H9 (cell line): ENCODE measurements around the gene ALCAM. TPM values are rescaled to one million over a fixed set of nuclear protein-coding genes. Genes with fewer than 3 reads are reported as not detected.

Experiments used
- DNase-seq: peaks from one replicate; pipeline ENCODE4 v3.0.0-alpha.2; 2017
- H2AFZ ChIP-seq: one replicate; pipeline ENCODE4 v1.6.1; 2013; ENCODE audit warnings: mild to moderate bottlenecking, low read length, control low read depth, moderate library complexity
- H2AK5ac ChIP-seq: 2 replicates; pipeline ENCODE4 v1.6.1; 2013; ENCODE audit warnings: low read length, control low read depth, mixed read lengths; ENCODE audit not compliant: insufficient read length
- H2BK120ac ChIP-seq: one replicate; pipeline ENCODE4 v1.6.1; 2013; ENCODE audit warnings: low read depth, mild to moderate bottlenecking, low read length, control low read depth, inconsistent platforms; ENCODE audit not compliant: poor library complexity, severe bottlenecking
- H2BK12ac ChIP-seq: 2 replicates; pipeline ENCODE4 v1.6.1; 2013; ENCODE audit warnings: low read length, control low read depth, mixed read lengths, low read depth; ENCODE audit not compliant: insufficient read length
- H2BK15ac ChIP-seq: 2 replicates; pipeline ENCODE4 v1.6.1; 2013; ENCODE audit warnings: low read depth, low read length, control low read depth
- H2BK20ac ChIP-seq: one replicate; pipeline ENCODE4 v1.6.1; 2013; ENCODE audit warnings: low read depth, mild to moderate bottlenecking, low read length, control low read depth, inconsistent platforms; ENCODE audit not compliant: poor library complexity, severe bottlenecking
- H2BK5ac ChIP-seq: 2 replicates; pipeline ENCODE4 v1.6.1; 2013; ENCODE audit warnings: low read length, control low read depth, mixed read lengths; ENCODE audit not compliant: insufficient read length
- H3K14ac ChIP-seq: 2 replicates; pipeline ENCODE4 v1.6.1; 2013; ENCODE audit warnings: low read length, control low read depth; ENCODE audit not compliant: insufficient read depth
- H3K18ac ChIP-seq: 2 replicates; pipeline ENCODE4 v1.6.1; 2013; ENCODE audit warnings: low read depth, mild to moderate bottlenecking, mixed read lengths, low read length, control low read depth; ENCODE audit not compliant: insufficient read length
- H3K23ac ChIP-seq: 2 replicates; pipeline ENCODE4 v1.6.1; 2013; ENCODE audit warnings: low read length, control low read depth, mixed read lengths, low read depth; ENCODE audit not compliant: insufficient read length
- H3K23me2 ChIP-seq: 2 replicates; pipeline ENCODE4 v1.6.1; 2013; ENCODE audit warnings: low read depth, mild to moderate bottlenecking, mixed read lengths, low read length, control low read depth; ENCODE audit not compliant: insufficient read length, poor library complexity, severe bottlenecking
- H3K27ac ChIP-seq: 2 replicates; pipeline ENCODE4 v1.5.1; 2013; ENCODE audit warnings: low read length, control low read depth, mixed read lengths, low read depth; ENCODE audit not compliant: insufficient read length
- H3K27me3 ChIP-seq: 2 replicates; pipeline ENCODE4 v1.6.1; 2013; ENCODE audit warnings: low read length, control low read depth, inconsistent platforms; ENCODE audit not compliant: insufficient read depth
- H3K4ac ChIP-seq: 2 replicates; pipeline ENCODE4 v1.6.1; 2013; ENCODE audit warnings: low read depth, mild to moderate bottlenecking, control low read depth, inconsistent platforms, low read length, moderate library complexity
- H3K4me1 ChIP-seq: 2 replicates; pipeline ENCODE4 v1.6.1; 2013; ENCODE audit warnings: low read length, control low read depth, inconsistent platforms; ENCODE audit not compliant: insufficient read depth
- H3K4me2 ChIP-seq: 2 replicates; pipeline ENCODE4 v1.6.1; 2013; ENCODE audit warnings: low read length, control low read depth, mixed read lengths; ENCODE audit not compliant: insufficient read length, insufficient read depth
- H3K56ac ChIP-seq: 2 replicates; pipeline ENCODE4 v1.6.1; 2013; ENCODE audit warnings: low read depth, mild to moderate bottlenecking, mixed read lengths, low read length, control low read depth; ENCODE audit not compliant: insufficient read length
- H3K79me1 ChIP-seq: 2 replicates; pipeline ENCODE4 v1.6.1; 2013; ENCODE audit warnings: low read depth, mild to moderate bottlenecking, moderate library complexity, low read length, control low read depth, inconsistent platforms; ENCODE audit not compliant: insufficient read depth, poor library complexity, severe bottlenecking
- H3K79me2 ChIP-seq: 2 replicates; pipeline ENCODE4 v1.6.1; 2013; ENCODE audit warnings: low read length, control low read depth, inconsistent platforms; ENCODE audit not compliant: insufficient read depth
- H3K9ac ChIP-seq: 2 replicates; pipeline ENCODE4 v1.6.1; 2013; ENCODE audit warnings: low read length, control low read depth, mixed read lengths; ENCODE audit not compliant: insufficient read length; ENCODE audit errors: extremely low read depth
- H3K9me3 ChIP-seq: one replicate; pipeline ENCODE4 v1.6.1; 2013; ENCODE audit warnings: low read depth, low read length, inconsistent platforms; ENCODE audit not compliant: control insufficient read depth
- H3T11ph ChIP-seq: one replicate; pipeline ENCODE4 v1.6.1; 2013; ENCODE audit warnings: mild to moderate bottlenecking, low read length, control low read depth, inconsistent platforms
- H4K20me1 ChIP-seq: one replicate; pipeline ENCODE4 v1.6.1; 2013; ENCODE audit not compliant: control insufficient read depth, insufficient read length, insufficient read depth
- H4K5ac ChIP-seq: 2 replicates; pipeline ENCODE4 v1.6.1; 2013; ENCODE audit warnings: low read depth, mild to moderate bottlenecking, mixed read lengths, low read length, control low read depth; ENCODE audit not compliant: insufficient read length
- H4K8ac ChIP-seq: replicated peaks from 2 replicates; pipeline ENCODE4 v1.6.1; 2013; ENCODE audit warnings: low read length, control low read depth, mixed read lengths, low read depth; ENCODE audit not compliant: insufficient read length
- H4K91ac ChIP-seq: 2 replicates; pipeline ENCODE4 v1.6.1; 2013; ENCODE audit warnings: low read depth, mild to moderate bottlenecking, moderate library complexity, mixed read lengths, low read length, control low read depth; ENCODE audit not compliant: insufficient read length
- H3K27ac Mint-ChIP-seq, 3 experiments: 2 replicates in 2 of 3; 3 replicates in 1 of 3; pipeline ENCODE4 v1.8.0; 2020 to 2021; ENCODE audit warnings: mixed read lengths in 3 of 3, mild to moderate bottlenecking in 1 of 3, moderate library complexity in 1 of 3
- H3K27me3 Mint-ChIP-seq: 2 replicates; pipeline ENCODE4 v1.8.0; 2021; ENCODE audit warnings: low read depth, mild to moderate bottlenecking, moderate library complexity, mixed read lengths
- H3K36me3 Mint-ChIP-seq, 3 experiments: 2 replicates in 2 of 3; 3 replicates in 1 of 3; pipeline ENCODE4 v1.8.0; 2020 to 2021; ENCODE audit warnings: low read depth in 3 of 3, mixed read lengths in 3 of 3; ENCODE audit not compliant: insufficient read depth in 1 of 3
- H3K4me1 Mint-ChIP-seq, 2 experiments: 2 replicates each; pipeline ENCODE4 v1.8.0; 2020; ENCODE audit warnings: mixed read lengths in 2 of 2
- H3K4me3 Mint-ChIP-seq, 2 experiments: 2 replicates in 1 of 2; 3 replicates in 1 of 2; pipeline ENCODE4 v1.8.0; 2020 to 2021; ENCODE audit warnings: mild to moderate bottlenecking in 2 of 2, mixed read lengths in 2 of 2, moderate library complexity in 1 of 2
- H3K9me3 Mint-ChIP-seq, 2 experiments: 2 replicates in 1 of 2; 3 replicates in 1 of 2; pipeline ENCODE4 v1.8.0; 2020; ENCODE audit warnings: mild to moderate bottlenecking in 2 of 2, mixed read lengths in 2 of 2, moderate library complexity in 1 of 2
- CTCF ChIP-seq: fragments of 200-600 bp; sonication (generic); conservative IDR thresholded peaks from 3 replicates; pipeline ENCODE4 v1.8.0; 2021; ENCODE audit warnings: antibody characterized with exemption, mild to moderate bottlenecking
- WGBS: extraction: QIAGEN DNeasy Blood & Tissue Kit; methylation state at CpG from one replicate; pipeline ENCODE4 v1.1.7; 2013; ENCODE audit warnings: missing lambda C conversion rate, low lambda C conversion rate, mixed read lengths; ENCODE audit not compliant: insufficient read length; ENCODE audit errors: extremely low coverage; 5-methylcytosine and 5-hydroxymethylcytosine counted together
- total RNA-seq: library from RNA; stranded (reverse); gene quantifications from 2 replicates; pipeline ENCODE4 v1.2.1, GENCODE V29; 2021

ALCAM gene
- total RNA-seq, 1 experiment from 2014 or later, result 43.7 TPM

- Histone ChIP-seq H4K20me1 (no peaks in the 10 kb centered on the region), H2BK5ac (no peak overlapping the region), H3K18ac (no peak overlapping the region), H2AFZ (no peak overlapping the region), H2AK5ac (no peak overlapping the region), H2BK120ac (no peak overlapping the region), H3K79me1 (no peaks in the 10 kb centered on the region), H3K56ac (no peak overlapping the region), H3T11ph (no peak overlapping the region), H3K4ac (no peak overlapping the region), H3K23me2 (no peaks in the 10 kb centered on the region), H3K9ac (no peak overlapping the region), H4K91ac (no peak overlapping the region), H2BK12ac (no peak overlapping the region), H3K27ac (no peak overlapping the region), H2BK15ac (no peak overlapping the region), H3K14ac (no peak overlapping the region), H2BK20ac (no peak overlapping the region), H4K5ac (no peak overlapping the region), H3K4me2 (no peak overlapping the region), H3K9me3 (no peaks in the 10 kb centered on the region), H3K4me1 (no peaks in the 10 kb centered on the region; the same call in 1 of the 2 replicates), H4K8ac (no peak overlapping the region), H3K23ac (no peak overlapping the region), H3K79me2 (0 out of 2 replicates have a peak, but pooled peaks cover 2% of the 10 kb centered on the region), H3K27me3 (no peaks in the 10 kb centered on the region)
- DNase-seq, result no peak
- H3K4me3 Mint-ChIP-seq, result no peak overlapping the region
- WGBS, result no CpG with 5 or more reads among the region's 4 CpGs
- no peak overlapping the region for H3K27ac Mint-ChIP-seq
- no peak for TF ChIP-seq CTCF
- no peaks in the 10 kb centered on the region for H3K36me3 Mint-ChIP-seq
- no peaks in the 10 kb centered on the region for H3K27me3 Mint-ChIP-seq
- peaks cover 2 to 3% of the 10 kb centered on the region in 2 experiments; a peak in 2 of 4 replicates for H3K4me1 Mint-ChIP-seq
- H3K9me3 Mint-ChIP-seq, result no peaks in the 10 kb centered on the region
Observed at GRCh38 chr3:105414841-105415240, 48.1 kb downstream of the ALCAM start.
